SW480 (cell line): ENCODE measurements around the gene MMP14.
"Not testable (repeated sequence)": the region's sequence is repeated elsewhere in the genome, so short reads cannot be mapped to it uniquely, and the experiment has no call there.

Source experiments
- DNase-seq: peaks from one replicate; pipeline ENCODE4 v3.0.0-alpha.2; 2016; ENCODE audit warnings: low spot score

Gene MMP14

GRCh38 chr14:22842211-22843122 is 6.1 kb downstream of the MMP14 start:
- DNase-seq, result no peak

GRCh38 chr14:22843123-22843925 is 6.9 kb downstream of the MMP14 start:
- no peak for DNase-seq

- no peak for DNase-seq
These were observed 8.1 kb downstream of the MMP14 start for GRCh38 chr14:22844221-22845102.

GRCh38 chr14:22845103-22845394 is 8.7 kb downstream of the MMP14 start:
- no peak for DNase-seq

- no peak for DNase-seq
These were observed 9.6 kb downstream of the MMP14 start for GRCh38 chr14:22845821-22846625.

- no peak for DNase-seq
These were observed 10.5 kb downstream of the MMP14 start for GRCh38 chr14:22846811-22847307.

GRCh38 chr14:22847661-22848341 is 11.4 kb downstream of the MMP14 start:
- DNase-seq, result no peak

GRCh38 chr14:22848351-22849164 is 12.2 kb downstream of the MMP14 start:
- no peak for DNase-seq

GRCh38 chr14:22849212-22849819 is 12.9 kb downstream of the MMP14 start:
- DNase-seq, result no peak

GRCh38 chr14:22850944-22851764 is 14.8 kb downstream of the MMP14 start:
- peak; percentile 69 for DNase-seq

GRCh38 chr14:22852178-22852577 is 15.8 kb downstream of the MMP14 start:
- not testable (repeated sequence) for DNase-seq

- DNase-seq, result no peak
These were observed 16.2 kb downstream of the MMP14 start for GRCh38 chr14:22852599-22852939.

- DNase-seq, result peak; percentile 84
These were observed 16.8 kb downstream of the MMP14 start for GRCh38 chr14:22852940-22853767.

- DNase-seq, result not testable (repeated sequence)
These were observed 17.9 kb downstream of the MMP14 start for GRCh38 chr14:22854296-22854695.

GRCh38 chr14:22854963-22855724 is 18.8 kb downstream of the MMP14 start:
- no peak for DNase-seq

GRCh38 chr14:22856428-22856827 is 20.0 kb downstream of the MMP14 start:
- DNase-seq, result no peak

GRCh38 chr14:22860377-22860776 is 24.0 kb downstream of the MMP14 start:
- not testable (repeated sequence) for DNase-seq
